ENCODE data around the gene PRKAB1. TPM values are rescaled to one million over a fixed set of nuclear protein-coding genes. Genes with fewer than 3 reads are reported as not detected.

The PRKAB1 gene
- total RNA-seq, 4 donors from 2014 or later: 12.6 to 24.0 (median 15.2) TPM

GRCh38 chr12:119695034-119695433, 27.1 kb downstream of the PRKAB1 start:
- 85 to 90% methylated on average over 4 of the region's 4 CpGs for whole genome bisulfite sequencing, 2 donors
- no peak overlapping the region for H3K4me3 ChIP-seq (ENCODE audit: low read depth, poor library complexity, severe bottlenecking)
- no peak for TF ChIP-seq POLR2A (IDR thresholded peaks at IDR 0.05)
- TF ChIP-seq, protein P1, sequence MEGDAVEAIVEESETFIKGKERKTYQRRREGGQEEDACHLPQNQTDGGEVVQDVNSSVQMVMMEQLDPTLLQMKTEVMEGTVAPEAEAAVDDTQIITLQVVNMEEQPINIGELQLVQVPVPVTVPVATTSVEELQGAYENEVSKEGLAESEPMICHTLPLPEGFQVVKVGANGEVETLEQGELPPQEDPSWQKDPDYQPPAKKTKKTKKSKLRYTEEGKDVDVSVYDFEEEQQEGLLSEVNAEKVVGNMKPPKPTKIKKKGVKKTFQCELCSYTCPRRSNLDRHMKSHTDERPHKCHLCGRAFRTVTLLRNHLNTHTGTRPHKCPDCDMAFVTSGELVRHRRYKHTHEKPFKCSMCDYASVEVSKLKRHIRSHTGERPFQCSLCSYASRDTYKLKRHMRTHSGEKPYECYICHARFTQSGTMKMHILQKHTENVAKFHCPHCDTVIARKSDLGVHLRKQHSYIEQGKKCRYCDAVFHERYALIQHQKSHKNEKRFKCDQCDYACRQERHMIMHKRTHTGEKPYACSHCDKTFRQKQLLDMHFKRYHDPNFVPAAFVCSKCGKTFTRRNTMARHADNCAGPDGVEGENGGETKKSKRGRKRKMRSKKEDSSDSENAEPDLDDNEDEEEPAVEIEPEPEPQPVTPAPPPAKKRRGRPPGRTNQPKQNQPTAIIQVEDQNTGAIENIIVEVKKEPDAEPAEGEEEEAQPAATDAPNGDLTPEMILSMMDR (IDR thresholded peaks at IDR 0.05): no peak
- intact Hi-C loops (cut with DNase I; ENCODE audit: low total_unique reads): no loop called here
- no peak for DNase-seq (ENCODE audit: low spot score in 2 of 2)

GRCh38 chr12:119696943-119697342, 29.0 kb downstream of the PRKAB1 start:
- no peak overlapping the region for H3K4me3 ChIP-seq (ENCODE audit: low read depth, poor library complexity, severe bottlenecking)
- no peak for DNase-seq (ENCODE audit: low spot score in 2 of 2)
- WGBS, 2 donors: 92 to 93% methylated on average over 5 of the region's 5 CpGs
- TF ChIP-seq, protein P1 (IDR thresholded peaks at IDR 0.05): no peak
- no peak for TF ChIP-seq POLR2A (IDR thresholded peaks at IDR 0.05)
- intact Hi-C loops (cut with DNase I; ENCODE audit: low total_unique reads): no loop called here

DNA sequence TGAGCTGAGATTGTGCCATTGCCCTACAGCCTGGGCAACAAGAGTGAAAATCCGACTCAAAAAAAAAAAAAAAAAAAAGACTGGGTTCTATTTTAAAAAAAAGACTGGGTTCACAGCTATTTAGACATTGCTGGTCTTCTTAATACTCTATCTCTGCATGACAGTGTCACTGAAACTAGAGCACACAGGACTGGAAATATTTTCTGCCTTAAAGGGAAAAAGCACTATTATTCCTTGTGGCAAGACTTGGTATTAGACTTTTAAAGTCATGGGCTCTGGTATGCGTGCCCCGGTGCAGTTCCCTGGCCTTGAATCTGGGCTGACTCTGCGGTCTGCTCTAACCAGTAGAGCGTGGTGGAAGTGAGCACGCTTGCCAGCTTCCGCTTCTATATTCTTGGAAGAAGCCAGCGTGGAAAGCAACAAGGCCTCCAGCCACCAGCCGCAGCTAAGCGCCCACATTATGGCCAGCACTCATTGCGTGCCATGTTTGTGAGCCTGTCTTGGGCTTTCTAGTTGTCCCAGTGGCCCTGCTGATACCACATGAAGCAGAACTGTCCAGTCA, 31.3 kb downstream of the PRKAB1 start:
- WGBS, 2 donors: 89 to 91% methylated on average over 11 of the region's 11 CpGs
- H3K4me3 ChIP-seq (ENCODE audit: low read depth, poor library complexity, severe bottlenecking): no peak overlapping the region
- no peak for TF ChIP-seq POLR2A (IDR thresholded peaks at IDR 0.05)
- TF ChIP-seq, protein P1 (IDR thresholded peaks at IDR 0.05): no peak
- intact Hi-C loops (cut with DNase I; ENCODE audit: low total_unique reads): no loop called here
- no peak for DNase-seq (ENCODE audit: low spot score in 2 of 2)

DNA sequence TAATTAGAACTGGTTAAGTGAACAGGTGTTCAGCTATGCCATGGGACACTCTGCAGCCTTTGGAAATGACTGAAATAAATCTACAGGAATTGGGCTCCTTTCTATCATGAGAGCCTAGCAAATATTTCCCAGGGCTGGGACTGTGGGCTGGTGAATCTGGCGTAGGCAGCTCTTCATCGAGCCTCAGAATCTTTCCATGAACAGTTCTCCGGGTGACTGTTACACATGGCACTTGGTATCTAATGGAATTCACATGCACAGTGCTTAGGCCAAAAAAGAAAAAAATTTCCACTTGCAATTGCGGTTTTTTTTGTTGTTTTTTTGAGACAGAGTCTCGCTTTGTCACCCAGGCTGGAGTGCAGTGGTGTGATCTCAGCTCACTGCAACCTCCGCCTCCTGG, 32.1 kb downstream of the PRKAB1 start:
- H3K4me3 ChIP-seq (ENCODE audit: low read depth, poor library complexity, severe bottlenecking): no peak overlapping the region
- DNase-seq (ENCODE audit: low spot score in 2 of 2): no peak
- intact Hi-C loops (cut with DNase I; ENCODE audit: low total_unique reads): no loop called here
- TF ChIP-seq POLR2A (IDR thresholded peaks at IDR 0.05): no peak
- TF ChIP-seq, protein P1 (IDR thresholded peaks at IDR 0.05): no peak
- 78% methylated on average over 6 of the region's 6 CpGs for WGBS, 2 donors

DNA sequence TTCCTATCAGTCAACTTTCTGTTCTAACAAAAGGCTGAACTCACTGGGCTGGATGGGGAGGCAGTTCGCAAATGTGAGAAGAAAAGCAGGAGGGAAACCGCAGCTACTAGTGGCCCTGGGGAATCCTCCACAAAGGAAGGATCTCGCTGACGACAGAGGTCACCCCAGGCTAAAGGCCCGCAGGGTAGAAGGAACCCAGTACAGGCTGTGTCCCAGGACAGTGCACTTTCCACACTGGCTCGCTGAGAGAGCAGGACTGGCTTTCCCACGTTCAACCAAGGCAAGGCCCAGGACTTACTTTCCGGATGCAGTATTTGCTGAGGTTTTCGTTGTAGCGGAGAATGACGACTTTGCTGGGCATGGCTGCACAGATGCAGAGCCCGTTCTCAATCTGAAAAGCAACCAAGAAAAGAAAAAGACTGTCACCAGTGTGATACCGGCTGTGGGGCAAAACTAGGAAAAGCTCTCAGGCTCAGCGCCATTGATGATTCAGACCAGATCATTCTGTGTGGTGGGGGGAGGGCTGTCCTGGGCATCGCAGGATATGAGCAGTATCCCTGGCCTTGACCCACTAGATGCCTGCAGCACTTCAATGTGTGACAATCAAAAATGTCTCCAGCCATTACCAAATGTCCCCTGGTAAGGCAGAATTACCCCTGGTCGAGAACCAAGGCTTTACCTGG, 36.3 kb downstream of the PRKAB1 start:
- TF ChIP-seq, protein P1 (IDR thresholded peaks at IDR 0.05): no peak
- TF ChIP-seq POLR2A (IDR thresholded peaks at IDR 0.05): no peak
- 79 to 88% methylated on average over 16 of the region's 16 CpGs for WGBS, 2 donors
- DNase-seq (ENCODE audit: low spot score in 2 of 2): no peak
- intact Hi-C loops (cut with DNase I; ENCODE audit: low total_unique reads): no loop called here
- H3K4me3 ChIP-seq (ENCODE audit: low read depth, poor library complexity, severe bottlenecking): no peak overlapping the region

Measured in lower leg skin (tissue), 4 donors.